Osteoblast (primary cell): ENCODE results near the gene DHRS13. TPM values are rescaled to one million over a fixed set of nuclear protein-coding genes. Genes with fewer than 3 reads are reported as not detected.
A peak's percentile ranks its signal among the peaks of the same experiment; 100 is the strongest.
"Not testable (repeated sequence)": the region's sequence is repeated elsewhere in the genome, so short reads cannot be mapped to it uniquely, and the experiment has no call there.

Source experiments
- DNase-seq: peaks from one replicate; pipeline ENCODE4 v3.0.0; 2011; ENCODE audit warnings: low spot score, mixed read lengths; ENCODE audit not compliant: insufficient read length; ENCODE audit errors: missing footprints
- H2AFZ ChIP-seq: 2 replicates; pipeline ENCODE4 v1.6.0; 2011; ENCODE audit warnings: mild to moderate bottlenecking, low read length
- H3K27ac ChIP-seq: 2 replicates; pipeline ENCODE4 v1.5.1; 2011; ENCODE audit warnings: mild to moderate bottlenecking, low read depth, low read length, moderate library complexity
- H3K27me3 ChIP-seq: 2 replicates; pipeline ENCODE4 v1.6.0; 2012; ENCODE audit warnings: mild to moderate bottlenecking, control low read depth, inconsistent platforms, low read length, moderate library complexity; ENCODE audit not compliant: insufficient read depth
- H3K36me3 ChIP-seq: 2 replicates; pipeline ENCODE4 v1.5.1; 2011; ENCODE audit warnings: mild to moderate bottlenecking, low read length, control low read depth, moderate library complexity; ENCODE audit not compliant: insufficient read depth
- H3K4me1 ChIP-seq: 2 replicates; pipeline ENCODE4 v1.5.1; 2011; ENCODE audit warnings: mild to moderate bottlenecking, low read length, control low read depth, moderate library complexity; ENCODE audit not compliant: insufficient read depth
- H3K4me2 ChIP-seq: 2 replicates; pipeline ENCODE4 v1.6.0; 2011; ENCODE audit warnings: mild to moderate bottlenecking, low read length; ENCODE audit not compliant: insufficient read depth
- H3K4me3 ChIP-seq: fragments of 200-600 bp; sonication (generic); 3 replicates; pipeline ENCODE4 v1.5.1; 2012; ENCODE audit warnings: mild to moderate bottlenecking, low read length, inconsistent platforms; ENCODE audit not compliant: insufficient read depth
- H3K79me2 ChIP-seq: 2 replicates; pipeline ENCODE4 v1.6.0; 2012; ENCODE audit warnings: mild to moderate bottlenecking, low read length, control low read depth, inconsistent platforms; ENCODE audit not compliant: insufficient read depth
- H3K9me3 ChIP-seq: 2 replicates; pipeline ENCODE4 v1.5.1; 2011; ENCODE audit warnings: low read depth, low read length, control low read depth
- H4K20me1 ChIP-seq: 2 replicates; pipeline ENCODE4 v1.6.0; 2012; ENCODE audit warnings: mild to moderate bottlenecking, low read length, control low read depth; ENCODE audit not compliant: insufficient read depth
- total RNA-seq: library from RNA; depleted of rRNA; stranded (reverse); fragments of >200 nt; gene quantifications from 2 replicates; pipeline ENCODE4 v1.2.3, GENCODE V29; 2012
- TF ChIP-seq, protein P1 (sequence below): IDR thresholded peaks from 2 replicates; pipeline ENCODE4 v1.5.1; 2011; ENCODE audit warnings: mild to moderate bottlenecking, low read depth, low read length, moderate library complexity; ENCODE audit errors: extremely low read depth

DHRS13 gene
- total RNA-seq, 1 donor = 6.2 TPM

- peaks cover 40% of the 10 kb centered on the region for H3K79me2 ChIP-seq
- peak; percentile 79 for DNase-seq
- TF ChIP-seq, protein P1, sequence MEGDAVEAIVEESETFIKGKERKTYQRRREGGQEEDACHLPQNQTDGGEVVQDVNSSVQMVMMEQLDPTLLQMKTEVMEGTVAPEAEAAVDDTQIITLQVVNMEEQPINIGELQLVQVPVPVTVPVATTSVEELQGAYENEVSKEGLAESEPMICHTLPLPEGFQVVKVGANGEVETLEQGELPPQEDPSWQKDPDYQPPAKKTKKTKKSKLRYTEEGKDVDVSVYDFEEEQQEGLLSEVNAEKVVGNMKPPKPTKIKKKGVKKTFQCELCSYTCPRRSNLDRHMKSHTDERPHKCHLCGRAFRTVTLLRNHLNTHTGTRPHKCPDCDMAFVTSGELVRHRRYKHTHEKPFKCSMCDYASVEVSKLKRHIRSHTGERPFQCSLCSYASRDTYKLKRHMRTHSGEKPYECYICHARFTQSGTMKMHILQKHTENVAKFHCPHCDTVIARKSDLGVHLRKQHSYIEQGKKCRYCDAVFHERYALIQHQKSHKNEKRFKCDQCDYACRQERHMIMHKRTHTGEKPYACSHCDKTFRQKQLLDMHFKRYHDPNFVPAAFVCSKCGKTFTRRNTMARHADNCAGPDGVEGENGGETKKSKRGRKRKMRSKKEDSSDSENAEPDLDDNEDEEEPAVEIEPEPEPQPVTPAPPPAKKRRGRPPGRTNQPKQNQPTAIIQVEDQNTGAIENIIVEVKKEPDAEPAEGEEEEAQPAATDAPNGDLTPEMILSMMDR = no peak
- no peak overlapping the region for H2AFZ ChIP-seq
- peaks cover 23% of the 10 kb centered on the region for H3K4me1 ChIP-seq
- H3K27me3 ChIP-seq = no peaks in the 10 kb centered on the region
- H3K4me2 ChIP-seq = peak overlapping the region; percentile 94
- H4K20me1 ChIP-seq = peaks cover 4% of the 10 kb centered on the region
- peak overlapping the region; percentile 90 for H3K4me3 ChIP-seq
- H3K9me3 ChIP-seq = no peaks in the 10 kb centered on the region
- H3K27ac ChIP-seq = no peak overlapping the region
- no peaks in the 10 kb centered on the region for H3K36me3 ChIP-seq
These were observed 6.4 kb downstream of the DHRS13 start for GRCh38 chr17:28896491-28896883.

GRCh38 chr17:28895794-28896447 is 7.0 kb downstream of the DHRS13 start:
- peak; percentile 49 for DNase-seq
- H3K27ac ChIP-seq = no peak overlapping the region
- peaks cover 23% of the 10 kb centered on the region for H3K4me1 ChIP-seq
- H3K79me2 ChIP-seq = peaks cover 44% of the 10 kb centered on the region
- no peaks in the 10 kb centered on the region for H3K9me3 ChIP-seq
- TF ChIP-seq, protein P1 = no peak
- peaks cover 4% of the 10 kb centered on the region for H4K20me1 ChIP-seq
- H3K4me3 ChIP-seq = peak overlapping the region; percentile 90
- H3K4me2 ChIP-seq = peak overlapping the region; percentile 94
- H2AFZ ChIP-seq = no peak overlapping the region
- H3K36me3 ChIP-seq = peaks cover 5% of the 10 kb centered on the region
- H3K27me3 ChIP-seq = no peaks in the 10 kb centered on the region

DNA sequence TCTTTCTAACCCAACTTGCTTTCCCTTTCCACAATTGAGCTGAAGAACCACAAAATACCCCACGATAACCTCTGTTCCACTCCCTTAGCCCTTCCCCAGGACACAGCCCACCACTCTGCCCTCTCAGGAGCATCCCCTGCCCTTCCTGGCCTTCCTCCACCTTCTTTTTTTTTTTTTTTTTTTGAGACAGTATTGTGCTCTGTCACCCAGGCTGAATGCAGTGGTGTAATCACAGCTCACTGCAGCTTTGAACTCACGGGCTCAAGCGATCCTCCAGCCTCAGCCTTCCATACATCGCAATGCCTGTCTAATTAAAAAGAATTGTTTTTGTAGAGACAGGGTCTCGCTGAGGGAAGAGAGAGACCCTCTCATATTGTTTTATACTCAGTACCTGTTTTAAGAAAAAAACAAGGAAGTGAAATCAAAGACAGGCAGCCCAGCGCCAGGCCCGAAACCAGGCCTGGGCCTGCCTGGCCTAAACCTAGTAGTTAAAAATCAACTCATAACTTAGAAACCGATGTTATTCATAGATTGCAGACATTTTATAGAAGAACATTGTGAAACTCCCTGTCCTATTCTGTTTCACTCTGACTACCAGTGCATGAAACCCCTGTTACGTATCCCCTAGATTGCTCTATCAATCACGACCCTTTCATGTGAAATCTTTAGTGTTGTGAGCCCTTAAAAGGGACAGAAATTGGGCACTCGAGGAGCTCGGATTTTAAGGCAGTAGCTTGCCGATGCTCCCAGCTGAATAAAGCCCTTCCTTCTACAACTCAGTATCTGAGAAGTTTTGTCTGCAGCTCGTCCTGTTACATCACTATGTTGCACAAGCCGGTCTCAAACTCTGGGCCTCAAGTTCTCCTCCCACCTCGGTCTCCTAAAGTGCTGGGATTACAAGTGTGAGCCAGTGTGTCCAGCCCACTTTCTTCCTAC is 9.4 kb downstream of the DHRS13 start:
- peaks cover 23% of the 10 kb centered on the region for H3K4me1 ChIP-seq
- not testable (repeated sequence) for H4K20me1 ChIP-seq, H3K27ac ChIP-seq, H3K27me3 ChIP-seq, H3K36me3 ChIP-seq, DNase-seq, H3K9me3 ChIP-seq, H3K4me3 ChIP-seq
- H3K79me2 ChIP-seq = peaks cover 44% of the 10 kb centered on the region
- peak overlapping the region; percentile 3 for H3K4me2 ChIP-seq
- peak overlapping the region; percentile 13 for H2AFZ ChIP-seq

GRCh38 chr17:28892024-28892423 is 10.9 kb downstream of the DHRS13 start:
- no peaks in the 10 kb centered on the region for H3K9me3 ChIP-seq
- H3K36me3 ChIP-seq = peaks cover 5% of the 10 kb centered on the region
- H3K4me1 ChIP-seq = peaks cover 13% of the 10 kb centered on the region
- H3K27ac ChIP-seq = no peak overlapping the region
- peaks cover 32% of the 10 kb centered on the region for H3K79me2 ChIP-seq
- no peak overlapping the region for H3K4me3 ChIP-seq
- H2AFZ ChIP-seq = no peak overlapping the region
- H4K20me1 ChIP-seq = peaks cover 4% of the 10 kb centered on the region
- DNase-seq = peak; percentile 78
- TF ChIP-seq, protein P1 = no peak
- no peaks in the 10 kb centered on the region for H3K27me3 ChIP-seq
- H3K4me2 ChIP-seq = no peak overlapping the region
